ENCODE measurements around the gene PPP1R1B.

PPP1R1B gene

GRCh38 chr17:39615434-39615833 is 11.3 kb upstream of the PPP1R1B start:
- DNase-seq (ENCODE audit: low read depth), result no peak

GRCh38 chr17:39617100-39617445 is 9.7 kb upstream of the PPP1R1B start:
- no peak for DNase-seq (ENCODE audit: low read depth)

- peak; percentile 41 for DNase-seq (ENCODE audit: low read depth)
Observed at GRCh38 chr17:39617446-39618245, 9.1 kb upstream of the PPP1R1B start.

- no peak for DNase-seq (ENCODE audit: low read depth)
Observed at GRCh38 chr17:39618246-39618913, 8.4 kb upstream of the PPP1R1B start.

GRCh38 chr17:39618956-39619785 is 7.6 kb upstream of the PPP1R1B start:
- no peak for DNase-seq (ENCODE audit: low read depth)

- DNase-seq (ENCODE audit: low read depth), result no peak
Observed at GRCh38 chr17:39619786-39620101, 7.0 kb upstream of the PPP1R1B start.

- DNase-seq (ENCODE audit: low read depth), result peak; percentile 89
Observed at GRCh38 chr17:39621523-39622379, 5.0 kb upstream of the PPP1R1B start.

GRCh38 chr17:39622380-39623006 is 4.3 kb upstream of the PPP1R1B start:
- no peak for DNase-seq (ENCODE audit: low read depth)

- peak; percentile 71 for DNase-seq (ENCODE audit: low read depth)
Observed at GRCh38 chr17:39623356-39623950, 3.3 kb upstream of the PPP1R1B start.

- DNase-seq (ENCODE audit: low read depth), result no peak
Observed at GRCh38 chr17:39624313-39624712, 2.4 kb upstream of the PPP1R1B start.

GRCh38 chr17:39625198-39625785 is 1.5 kb upstream of the PPP1R1B start:
- DNase-seq (ENCODE audit: low read depth), result no peak

GRCh38 chr17:39627047-39627711 is 427 bp downstream of the PPP1R1B start:
- DNase-seq (ENCODE audit: low read depth), result no peak

- no peak for DNase-seq (ENCODE audit: low read depth)
Observed at GRCh38 chr17:39627712-39628516, 1.2 kb downstream of the PPP1R1B start.

- DNase-seq (ENCODE audit: low read depth), result no peak
Observed at GRCh38 chr17:39628655-39629493, 2.1 kb downstream of the PPP1R1B start.

- no peak for DNase-seq (ENCODE audit: low read depth)
Observed at GRCh38 chr17:39629494-39629880, 2.7 kb downstream of the PPP1R1B start.

GRCh38 chr17:39629898-39630297 is 3.1 kb downstream of the PPP1R1B start:
- DNase-seq (ENCODE audit: low read depth), result no peak

- DNase-seq (ENCODE audit: low read depth), result no peak
Observed at GRCh38 chr17:39631403-39631802, 4.7 kb downstream of the PPP1R1B start.

GRCh38 chr17:39632153-39632941 is 5.6 kb downstream of the PPP1R1B start:
- no peak for DNase-seq (ENCODE audit: low read depth)
